WTC11 (cell line): ENCODE measurements around the gene CACNA1E. TPM values are rescaled to one million over a fixed set of nuclear protein-coding genes. Genes with fewer than 3 reads are reported as not detected.

Experiments used
- ATAC-seq: fragments of 200-7000 bp; cut with Tn5 transposase; 2 replicates; pipeline ENCODE4 v1.10.0; 2021; ENCODE audit warnings: mild to moderate bottlenecking, moderate library complexity
- CTCF ChIA-PET: fragments of 300-600 bp; sonication (Branson Sonifier 250); formaldehyde crosslinking; loops from one replicate; lab custom pipeline; 2021; ENCODE audit warnings: antibody characterized with exemption; lab: Charles Lee
- POLR2A ChIA-PET: fragments of 350-600 bp; sonication (Branson Sonifier 250); formaldehyde crosslinking; loops from one replicate; lab custom pipeline; 2021; ENCODE audit warnings: antibody characterized with exemption; lab: Charles Lee
- DNase-seq: peaks from one replicate; pipeline ENCODE4 v3.0.0; 2021; ENCODE audit warnings: low spot score
- H3K27ac Mint-ChIP-seq: 2 replicates; pipeline ENCODE4 v1.8.0; 2021; ENCODE audit warnings: mixed read lengths
- H3K27me3 Mint-ChIP-seq: 2 replicates; pipeline ENCODE4 v1.8.0; 2021; ENCODE audit warnings: low read depth, mild to moderate bottlenecking, moderate library complexity, mixed read lengths
- H3K36me3 Mint-ChIP-seq: 2 replicates; pipeline ENCODE4 v1.8.0; 2021; ENCODE audit warnings: mixed read lengths
- H3K4me1 Mint-ChIP-seq: 2 replicates; pipeline ENCODE4 v1.8.0; 2022; ENCODE audit warnings: mixed read lengths
- H3K4me3 Mint-ChIP-seq: 2 replicates; pipeline ENCODE4 v1.8.0; 2021; ENCODE audit warnings: mild to moderate bottlenecking, moderate library complexity, mixed read lengths
- H3K9me3 Mint-ChIP-seq: 2 replicates; pipeline ENCODE4 v1.8.0; 2021; ENCODE audit warnings: mixed read lengths
- ELF4 ChIP-seq: sonication (generic); formaldehyde crosslinking; IDR thresholded peaks from 2 replicates; pipeline ENCODE4 v1.8.1; 2022; ENCODE audit warnings: low read depth, mild to moderate bottlenecking, moderate library complexity, missing genetic modification reagents
- EMX1 ChIP-seq: fragments of 250-450 bp; sonication (Bioruptor Pico); IDR thresholded peaks from 2 replicates; pipeline ENCODE4 v1.8.0; 2021; ENCODE audit warnings: mild to moderate bottlenecking
- ESRRA ChIP-seq: sonication (generic); formaldehyde crosslinking; IDR thresholded peaks from 2 replicates; pipeline ENCODE4 v1.8.1; 2022; ENCODE audit warnings: mild to moderate bottlenecking, missing genetic modification reagents, borderline replicate concordance
- ETV6 ChIP-seq: sonication (generic); formaldehyde crosslinking; IDR thresholded peaks from 2 replicates; pipeline ENCODE4 v1.8.1; 2022; ENCODE audit warnings: mild to moderate bottlenecking, missing genetic modification reagents
- FOXK1 ChIP-seq: sonication (generic); formaldehyde crosslinking; IDR thresholded peaks from 2 replicates; pipeline ENCODE4 v1.8.0; 2022; ENCODE audit warnings: mild to moderate bottlenecking, moderate library complexity, missing genetic modification reagents
- GABPB1 ChIP-seq: sonication (generic); formaldehyde crosslinking; IDR thresholded peaks from 2 replicates; pipeline ENCODE4 v1.8.1; 2023; ENCODE audit warnings: mild to moderate bottlenecking, missing genetic modification reagents
- IRF1 ChIP-seq: sonication (generic); formaldehyde crosslinking; IDR thresholded peaks from 2 replicates; pipeline ENCODE4 v1.8.0; 2023; ENCODE audit warnings: missing genetic modification reagents
- IRF2 ChIP-seq: sonication (generic); formaldehyde crosslinking; IDR thresholded peaks from 2 replicates; pipeline ENCODE4 v1.8.0; 2022; ENCODE audit warnings: low read depth, missing genetic modification reagents, borderline replicate concordance
- MLX ChIP-seq: sonication (generic); formaldehyde crosslinking; IDR thresholded peaks from 2 replicates; pipeline ENCODE4 v1.8.1; 2023; ENCODE audit warnings: mild to moderate bottlenecking, missing genetic modification reagents, moderate library complexity
- NFATC4 ChIP-seq: fragments of 250-450 bp; sonication (Bioruptor Pico); IDR thresholded peaks from 2 replicates; pipeline ENCODE4 v1.9.0; 2021; ENCODE audit warnings: mild to moderate bottlenecking
- NR1H2 ChIP-seq: sonication (generic); formaldehyde crosslinking; IDR thresholded peaks from 2 replicates; pipeline ENCODE4 v1.9.0; 2021; ENCODE audit warnings: mild to moderate bottlenecking, moderate library complexity, missing genetic modification reagents
- NR3C1 ChIP-seq: sonication (generic); formaldehyde crosslinking; conservative IDR thresholded peaks from 2 replicates; pipeline ENCODE4 v1.8.1; 2023; ENCODE audit warnings: low read depth, mild to moderate bottlenecking, missing genetic modification reagents
- SMAD4 ChIP-seq: sonication (generic); formaldehyde crosslinking; IDR thresholded peaks from 2 replicates; pipeline ENCODE4 v1.8.0; 2022; ENCODE audit warnings: mild to moderate bottlenecking, missing genetic modification reagents
- SOX15 ChIP-seq: fragments of 250-450 bp; sonication (Bioruptor Pico); IDR thresholded peaks from 2 replicates; pipeline ENCODE4 v1.9.0; 2021; ENCODE audit warnings: mild to moderate bottlenecking
- SP1 ChIP-seq: sonication (generic); formaldehyde crosslinking; conservative IDR thresholded peaks from 2 replicates; pipeline ENCODE4 v1.8.1; 2022; ENCODE audit warnings: missing genetic modification reagents
- TEAD4 ChIP-seq: sonication (generic); formaldehyde crosslinking; IDR thresholded peaks from 2 replicates; pipeline ENCODE4 v1.8.0; 2022; ENCODE audit warnings: mild to moderate bottlenecking, missing genetic modification reagents
- ZNF121 ChIP-seq: sonication (generic); formaldehyde crosslinking; IDR thresholded peaks from 2 replicates; pipeline ENCODE4 v1.8.0; 2023; ENCODE audit warnings: missing genetic modification reagents
- ZNF138 ChIP-seq: sonication (generic); formaldehyde crosslinking; conservative IDR thresholded peaks from 2 replicates; pipeline ENCODE4 v1.8.1; 2022; ENCODE audit warnings: mild to moderate bottlenecking, moderate library complexity, missing genetic modification reagents
- ZNF219 ChIP-seq: sonication (generic); formaldehyde crosslinking; IDR thresholded peaks from 2 replicates; pipeline ENCODE4 v1.8.0; 2023; ENCODE audit warnings: missing genetic modification reagents, mild to moderate bottlenecking, borderline replicate concordance
- ZNF232 ChIP-seq: sonication (generic); formaldehyde crosslinking; IDR thresholded peaks from 2 replicates; pipeline ENCODE4 v1.8.0; 2022; ENCODE audit warnings: mild to moderate bottlenecking, missing genetic modification reagents
- total RNA-seq: library from RNA; stranded (reverse); gene quantifications from 3 replicates; pipeline ENCODE4 v1.2.3, GENCODE V29; 2021
- TF ChIP-seq, protein P1 (sequence below): sonication (generic); formaldehyde crosslinking; IDR thresholded peaks from 2 replicates; pipeline ENCODE4 v1.8.1; 2023; ENCODE audit warnings: mild to moderate bottlenecking, missing genetic modification reagents
- TF ChIP-seq, protein P2 (sequence below): sonication (generic); formaldehyde crosslinking; IDR thresholded peaks from 2 replicates; pipeline ENCODE4 v1.8.0; 2022; ENCODE audit warnings: mild to moderate bottlenecking, missing genetic modification reagents
- TF ChIP-seq, protein P3 (sequence below): sonication (generic); formaldehyde crosslinking; conservative IDR thresholded peaks from 2 replicates; pipeline ENCODE4 v1.8.1; 2022; ENCODE audit warnings: mild to moderate bottlenecking, missing genetic modification reagents
- TF ChIP-seq, protein P4 (sequence below): sonication (generic); formaldehyde crosslinking; IDR thresholded peaks from 2 replicates; pipeline ENCODE4 v1.8.1; 2022; ENCODE audit warnings: mild to moderate bottlenecking, moderate library complexity, missing genetic modification reagents

The CACNA1E gene
- total RNA-seq, 1 experiment from 2014 or later = 0.63 TPM

DNA sequence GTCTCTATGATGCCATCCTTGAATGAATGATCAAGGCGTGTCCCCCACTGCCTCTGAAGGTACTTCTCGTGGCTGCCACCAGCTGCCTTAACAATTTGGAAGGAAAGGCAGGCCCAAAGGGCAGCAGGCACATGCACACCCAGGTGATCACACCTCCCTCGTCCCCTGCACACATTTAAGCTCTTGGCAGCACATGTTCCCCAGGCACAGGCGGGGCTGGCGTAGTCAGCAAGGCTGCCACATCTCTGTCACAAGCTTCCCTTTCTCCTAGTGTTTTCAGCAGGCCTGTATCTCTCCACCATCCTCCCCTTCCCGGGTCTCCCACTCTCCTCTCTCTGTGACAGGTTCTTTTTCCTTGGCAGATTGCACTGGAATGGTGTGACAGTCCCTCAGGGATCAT is 111.9 kb downstream of the CACNA1E start:
- no peaks in the 10 kb centered on the region for H3K36me3 Mint-ChIP-seq
- CTCF ChIA-PET = interaction anchor here (1.3 kb wide), 1 partner anchor 342 kb away, joined by 4 read pairs; no protein-coding TSS in a partner anchor
- ATAC-seq = no peak

DNA sequence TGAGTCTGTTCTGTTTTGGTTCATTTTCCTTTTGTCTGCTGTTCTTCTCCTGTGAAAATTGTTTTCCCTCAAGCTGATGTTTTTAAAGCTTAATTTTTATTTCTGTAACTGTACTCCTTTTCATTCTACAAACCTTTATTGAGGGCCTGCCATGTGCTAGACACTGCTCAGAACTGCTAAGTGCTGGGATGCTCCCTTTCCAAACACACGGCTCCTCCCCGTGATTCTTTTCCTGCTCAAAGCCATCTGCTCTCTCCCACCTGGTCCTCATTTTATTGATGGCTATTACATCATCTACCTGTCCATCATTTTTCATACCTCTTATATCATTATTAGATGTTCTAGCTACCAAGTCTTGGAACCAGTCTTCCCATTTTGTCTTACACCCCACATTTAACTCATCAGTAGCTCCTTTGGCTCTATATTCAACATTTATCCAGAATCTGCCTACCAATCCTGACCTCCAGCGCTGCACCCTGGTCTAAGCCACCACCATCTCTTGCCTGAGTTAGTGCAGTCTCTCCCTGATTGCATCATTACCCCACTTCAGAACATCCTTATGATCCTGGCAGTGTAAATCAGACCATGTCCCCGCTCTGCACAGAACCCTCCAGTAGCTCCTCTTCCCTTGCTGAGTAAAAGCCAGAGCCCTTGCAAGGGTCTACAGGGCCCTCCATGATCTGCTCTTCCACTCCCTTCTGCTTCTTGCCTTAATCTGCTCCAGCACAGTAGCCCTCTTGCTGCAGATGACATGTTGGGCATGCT is 118.1 kb downstream of the CACNA1E start:
- peaks cover 34% of the 10 kb centered on the region for H3K9me3 Mint-ChIP-seq
- DNase-seq (no peak), ATAC-seq (no peak)
- ChIA-PET POLR2A (no interaction called here), CTCF (no interaction called here)
- peaks cover 3% of the 10 kb centered on the region for H3K4me1 Mint-ChIP-seq
- TF ChIP-seq GABPB1 (CRISPR knock-in tag) = no peak
- TF ChIP-seq SP1 (CRISPR knock-in tag) = no peak
- no peak for TF ChIP-seq ETV6 (CRISPR knock-in tag)
- no peak overlapping the region for H3K27ac Mint-ChIP-seq
- no peak overlapping the region for H3K4me3 Mint-ChIP-seq
- H3K36me3 Mint-ChIP-seq = no peaks in the 10 kb centered on the region
- H3K27me3 Mint-ChIP-seq = peaks cover 5% of the 10 kb centered on the region

More for the DNA sequence above, 111.9 kb downstream of the CACNA1E start:
- no peak for TF ChIP-seq ZNF121 (CRISPR knock-in tag)
- no peak for TF ChIP-seq TEAD4
- TF ChIP-seq, protein P1, sequence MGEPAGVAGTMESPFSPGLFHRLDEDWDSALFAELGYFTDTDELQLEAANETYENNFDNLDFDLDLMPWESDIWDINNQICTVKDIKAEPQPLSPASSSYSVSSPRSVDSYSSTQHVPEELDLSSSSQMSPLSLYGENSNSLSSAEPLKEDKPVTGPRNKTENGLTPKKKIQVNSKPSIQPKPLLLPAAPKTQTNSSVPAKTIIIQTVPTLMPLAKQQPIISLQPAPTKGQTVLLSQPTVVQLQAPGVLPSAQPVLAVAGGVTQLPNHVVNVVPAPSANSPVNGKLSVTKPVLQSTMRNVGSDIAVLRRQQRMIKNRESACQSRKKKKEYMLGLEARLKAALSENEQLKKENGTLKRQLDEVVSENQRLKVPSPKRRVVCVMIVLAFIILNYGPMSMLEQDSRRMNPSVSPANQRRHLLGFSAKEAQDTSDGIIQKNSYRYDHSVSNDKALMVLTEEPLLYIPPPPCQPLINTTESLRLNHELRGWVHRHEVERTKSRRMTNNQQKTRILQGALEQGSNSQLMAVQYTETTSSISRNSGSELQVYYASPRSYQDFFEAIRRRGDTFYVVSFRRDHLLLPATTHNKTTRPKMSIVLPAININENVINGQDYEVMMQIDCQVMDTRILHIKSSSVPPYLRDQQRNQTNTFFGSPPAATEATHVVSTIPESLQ (CRISPR knock-in tag) = no peak
- TF ChIP-seq EMX1 = no peak
- no peak for TF ChIP-seq FOXK1
- no peak for TF ChIP-seq IRF2 (CRISPR knock-in tag)
- no peak for TF ChIP-seq SMAD4 (CRISPR knock-in tag)
- no peak for TF ChIP-seq NR1H2
- peaks cover 23% of the 10 kb centered on the region for H3K9me3 Mint-ChIP-seq
- no peak overlapping the region for H3K27ac Mint-ChIP-seq
- POLR2A ChIA-PET = no interaction called here
- peaks cover 14% of the 10 kb centered on the region for H3K4me1 Mint-ChIP-seq
- H3K27me3 Mint-ChIP-seq = no peaks in the 10 kb centered on the region
- no peak for DNase-seq
- no peak overlapping the region for H3K4me3 Mint-ChIP-seq

- ATAC-seq = no peak
- Mint-ChIP-seq H3K9me3 (peaks cover 22% of the 10 kb centered on the region), H3K27ac (no peak overlapping the region), H3K4me1 (peaks cover 18% of the 10 kb centered on the region), H3K27me3 (peaks cover 8% of the 10 kb centered on the region), H3K36me3 (no peaks in the 10 kb centered on the region), H3K4me3 (no peak overlapping the region)
- ChIA-PET POLR2A (no interaction called here), CTCF (no interaction called here)
- DNase-seq = no peak
- TF ChIP-seq SOX15 = no peak
- TF ChIP-seq, protein P2, sequence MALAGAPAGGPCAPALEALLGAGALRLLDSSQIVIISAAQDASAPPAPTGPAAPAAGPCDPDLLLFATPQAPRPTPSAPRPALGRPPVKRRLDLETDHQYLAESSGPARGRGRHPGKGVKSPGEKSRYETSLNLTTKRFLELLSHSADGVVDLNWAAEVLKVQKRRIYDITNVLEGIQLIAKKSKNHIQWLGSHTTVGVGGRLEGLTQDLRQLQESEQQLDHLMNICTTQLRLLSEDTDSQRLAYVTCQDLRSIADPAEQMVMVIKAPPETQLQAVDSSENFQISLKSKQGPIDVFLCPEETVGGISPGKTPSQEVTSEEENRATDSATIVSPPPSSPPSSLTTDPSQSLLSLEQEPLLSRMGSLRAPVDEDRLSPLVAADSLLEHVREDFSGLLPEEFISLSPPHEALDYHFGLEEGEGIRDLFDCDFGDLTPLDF (CRISPR knock-in tag) = no peak
- no peak for TF ChIP-seq ZNF232
- TF ChIP-seq NR3C1 (CRISPR knock-in tag) = no peak
- no peak for TF ChIP-seq NFATC4
- TF ChIP-seq, protein P3, sequence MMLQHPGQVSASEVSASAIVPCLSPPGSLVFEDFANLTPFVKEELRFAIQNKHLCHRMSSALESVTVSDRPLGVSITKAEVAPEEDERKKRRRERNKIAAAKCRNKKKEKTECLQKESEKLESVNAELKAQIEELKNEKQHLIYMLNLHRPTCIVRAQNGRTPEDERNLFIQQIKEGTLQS (CRISPR knock-in tag) = no peak
- TF ChIP-seq MLX (CRISPR knock-in tag) = no peak
- no peak for TF ChIP-seq ZNF219 (CRISPR knock-in tag)
- TF ChIP-seq ESRRA (CRISPR knock-in tag) = no peak
- no peak for TF ChIP-seq IRF1
- TF ChIP-seq ZNF138 (CRISPR knock-in tag) = no peak
- no peak for TF ChIP-seq GABPB1 (CRISPR knock-in tag)
- TF ChIP-seq, protein P4, sequence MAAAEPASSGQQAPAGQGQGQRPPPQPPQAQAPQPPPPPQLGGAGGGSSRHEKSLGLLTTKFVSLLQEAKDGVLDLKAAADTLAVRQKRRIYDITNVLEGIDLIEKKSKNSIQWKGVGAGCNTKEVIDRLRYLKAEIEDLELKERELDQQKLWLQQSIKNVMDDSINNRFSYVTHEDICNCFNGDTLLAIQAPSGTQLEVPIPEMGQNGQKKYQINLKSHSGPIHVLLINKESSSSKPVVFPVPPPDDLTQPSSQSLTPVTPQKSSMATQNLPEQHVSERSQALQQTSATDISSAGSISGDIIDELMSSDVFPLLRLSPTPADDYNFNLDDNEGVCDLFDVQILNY = no peak
- TF ChIP-seq, protein P1 (CRISPR knock-in tag) = no peak
- no peak for TF ChIP-seq ELF4 (CRISPR knock-in tag)
These were observed 120.6 kb downstream of the CACNA1E start for GRCh38 chr1:181603735-181604410.
